Testis (tissue), 2 donors: ENCODE data around the gene CCDC97.

Source experiments
- CTCF ChIP-seq, 3 experiments: fragments of 450-650 bp in 2 of 3; fragments of 200-600 bp in 1 of 3; sonication (generic) in 1 of 3; IDR thresholded peaks; one replicate each; pipeline ENCODE4 v1.5.1; 2016 to 2019; ENCODE audit warnings: antibody characterized with exemption in 3 of 3, mild to moderate bottlenecking in 2 of 3, moderate library complexity in 1 of 3
- POLR2A ChIP-seq: fragments of 450-650 bp; IDR thresholded peaks from one replicate; pipeline ENCODE4 v1.6.1; 2017; ENCODE audit warnings: antibody characterized with exemption, mild to moderate bottlenecking, moderate library complexity

- TF ChIP-seq CTCF (IDR thresholded peaks at IDR 0.05) (no peak), POLR2A (no peak)
These were observed 30.0 kb downstream of the CCDC97 start for GRCh38 chr19:41339936-41340335.
